ENCODE data around the gene GPR55.

GPR55 gene

DNA sequence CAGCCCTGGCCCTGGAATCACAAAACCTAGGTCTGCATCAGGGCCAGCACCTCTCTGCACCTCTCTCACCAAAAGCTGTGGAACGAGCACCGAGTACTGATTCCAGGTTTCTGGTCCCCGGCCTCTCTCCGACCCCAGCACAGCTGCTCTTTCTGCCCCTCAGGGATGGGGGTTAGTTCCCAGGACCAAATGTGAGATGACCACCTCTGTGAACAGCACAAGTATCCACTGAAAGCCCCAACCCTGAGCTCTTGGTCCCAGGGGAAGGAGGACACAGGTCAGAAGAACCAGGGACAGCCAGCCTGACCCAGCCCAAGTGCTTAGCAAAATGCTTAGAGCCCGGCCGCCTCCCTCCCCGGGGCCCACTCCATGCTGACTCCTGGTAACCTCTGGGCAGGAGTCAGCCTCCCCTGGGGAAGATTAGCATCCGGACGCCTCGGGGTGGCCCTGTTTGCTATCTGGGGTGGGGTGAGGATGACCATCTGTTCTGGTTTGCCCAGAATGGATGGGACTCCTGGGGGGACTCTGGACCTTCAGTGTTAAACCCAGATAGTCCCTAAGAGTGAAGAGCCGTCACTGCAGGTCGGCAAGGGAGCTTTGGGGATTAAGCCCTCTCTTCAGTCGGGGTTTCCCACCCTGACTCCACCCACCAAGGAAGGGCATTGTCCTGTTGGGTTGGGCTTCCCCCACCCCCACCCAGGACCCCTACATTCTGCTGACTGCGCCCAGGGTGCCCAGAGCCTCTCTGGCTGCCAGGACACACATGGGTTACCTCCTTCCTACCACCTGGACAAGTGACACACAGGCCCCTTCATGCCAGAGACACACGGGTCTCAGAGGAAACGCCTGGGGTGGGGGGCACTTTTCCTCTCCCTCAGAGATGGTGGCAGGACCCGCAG, 9.4 kb upstream of the GPR55 start:
- peaks cover 2% of the 10 kb centered on the region for H3K36me3 Mint-ChIP-seq
- no peak for DNase-seq (ENCODE audit: low spot score in 2 of 2)
- ATAC-seq (ENCODE audit: low read depth): no peak
- H3K27me3 Mint-ChIP-seq: peaks cover 4% of the 10 kb centered on the region
- H3K9me3 Mint-ChIP-seq: peaks cover 6% of the 10 kb centered on the region
- no peak overlapping the region for H3K4me3 Mint-ChIP-seq
- H3K4me1 Mint-ChIP-seq: no peaks in the 10 kb centered on the region
- no peak overlapping the region for H3K27ac Mint-ChIP-seq

DNA sequence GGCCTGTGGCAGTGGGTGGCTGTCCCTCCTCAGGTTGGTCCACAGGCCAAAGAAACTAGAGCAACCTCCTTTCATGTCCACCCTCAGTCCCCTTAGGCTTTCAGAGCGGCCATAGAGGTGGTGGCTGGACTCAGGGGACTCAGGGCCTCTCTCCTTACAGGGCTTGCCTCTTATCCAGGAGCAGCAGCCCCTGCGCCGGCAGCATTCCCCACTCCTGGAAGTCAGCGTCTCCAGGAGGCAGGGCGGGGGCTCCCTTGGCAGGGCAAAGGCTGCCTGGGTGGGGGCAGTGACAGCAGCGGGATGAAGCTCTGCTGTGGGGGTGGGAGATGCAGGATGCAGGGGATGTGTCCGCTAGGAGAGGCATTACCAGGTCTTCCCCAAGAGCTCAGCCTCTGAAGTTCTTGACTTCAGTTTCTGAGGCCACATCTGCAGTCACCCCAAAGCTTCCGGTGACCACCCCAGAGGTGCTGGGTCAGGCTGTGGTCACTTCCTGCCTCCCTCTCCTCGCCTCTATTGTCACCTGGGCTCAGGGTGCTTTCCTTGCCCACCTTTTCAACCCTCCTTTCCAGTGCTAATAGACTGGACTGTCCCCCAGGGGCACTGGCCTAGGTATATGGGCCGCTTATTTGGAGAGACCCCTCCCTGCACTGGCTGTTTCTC, 8.6 kb upstream of the GPR55 start:
- Mint-ChIP-seq H3K4me3 (no peak overlapping the region), H3K27ac (no peak overlapping the region)
- DNase-seq (ENCODE audit: low spot score in 2 of 2): no peak

DNA sequence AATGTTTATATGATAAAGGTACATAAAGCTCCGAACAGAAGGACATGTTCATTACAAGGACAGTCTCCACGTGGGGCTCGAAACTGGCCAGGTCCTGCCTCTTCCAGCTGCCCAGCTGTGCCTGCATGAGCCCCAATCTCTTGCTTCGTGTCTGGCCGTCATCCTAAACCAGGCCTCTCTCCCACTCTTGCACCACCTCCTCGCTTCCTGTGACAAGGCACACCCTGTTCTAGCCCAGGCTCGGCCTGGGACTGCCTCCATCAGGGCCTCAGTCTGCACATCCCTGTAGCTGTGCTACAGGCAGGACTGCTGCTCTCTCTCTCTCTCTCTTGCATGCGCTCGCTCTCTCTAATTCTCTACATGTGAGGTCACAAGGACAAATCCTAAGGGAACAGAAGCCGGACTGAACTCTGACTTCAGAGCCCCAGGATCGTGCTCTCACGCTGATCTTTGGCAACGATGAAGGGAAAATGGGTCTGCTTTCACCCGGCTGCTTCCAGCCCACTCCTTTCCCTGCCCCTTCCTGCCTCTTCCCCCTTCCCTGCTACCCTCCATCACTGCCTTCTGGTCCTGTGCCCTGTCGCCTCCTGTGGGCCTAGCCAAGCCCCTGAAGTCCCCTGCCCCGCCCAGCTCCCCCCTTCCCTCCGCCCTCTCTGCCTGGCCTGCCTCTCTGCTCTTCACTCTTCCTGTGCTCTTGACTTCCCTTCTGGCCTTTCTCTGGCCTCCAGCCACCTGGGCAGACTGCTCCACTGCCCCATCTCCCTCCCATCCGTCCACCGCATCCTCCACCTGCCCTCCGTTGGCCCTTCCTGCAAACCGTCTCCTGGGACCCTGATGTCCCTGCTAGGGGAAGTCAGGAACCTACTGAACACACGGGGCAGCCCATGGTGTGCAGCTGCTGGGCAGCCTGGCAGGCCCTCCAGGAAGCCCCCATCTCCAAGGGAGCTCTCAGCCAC, 7.8 kb upstream of the GPR55 start:
- H3K36me3 Mint-ChIP-seq: peaks cover 2% of the 10 kb centered on the region
- H3K9me3 Mint-ChIP-seq: peaks cover 6% of the 10 kb centered on the region
- no peak overlapping the region for H3K27ac Mint-ChIP-seq
- peaks cover 4% of the 10 kb centered on the region for H3K27me3 Mint-ChIP-seq
- DNase-seq (ENCODE audit: low spot score in 2 of 2) (no peak), ATAC-seq (ENCODE audit: low read depth) (no peak)
- H3K4me3 Mint-ChIP-seq: no peak overlapping the region
- H3K4me1 Mint-ChIP-seq: no peaks in the 10 kb centered on the region

More for the DNA sequence above, 8.6 kb upstream of the GPR55 start:
- ATAC-seq (ENCODE audit: low read depth): no peak
- Mint-ChIP-seq H3K36me3 (peaks cover 2% of the 10 kb centered on the region), H3K9me3 (peaks cover 6% of the 10 kb centered on the region), H3K4me1 (no peaks in the 10 kb centered on the region), H3K27me3 (peaks cover 4% of the 10 kb centered on the region)

GRCh38 chr2:230931556-230932231, 6.7 kb upstream of the GPR55 start:
- no peak for DNase-seq (ENCODE audit: low spot score in 2 of 2)
- no peaks in the 10 kb centered on the region for H3K4me1 Mint-ChIP-seq
- no peak for ATAC-seq (ENCODE audit: low read depth)
- H3K4me3 Mint-ChIP-seq: no peak overlapping the region
- no peak overlapping the region for H3K27ac Mint-ChIP-seq
- H3K9me3 Mint-ChIP-seq: peaks cover 6% of the 10 kb centered on the region
- H3K36me3 Mint-ChIP-seq: peaks cover 2% of the 10 kb centered on the region
- peaks cover 4% of the 10 kb centered on the region for H3K27me3 Mint-ChIP-seq

DNA sequence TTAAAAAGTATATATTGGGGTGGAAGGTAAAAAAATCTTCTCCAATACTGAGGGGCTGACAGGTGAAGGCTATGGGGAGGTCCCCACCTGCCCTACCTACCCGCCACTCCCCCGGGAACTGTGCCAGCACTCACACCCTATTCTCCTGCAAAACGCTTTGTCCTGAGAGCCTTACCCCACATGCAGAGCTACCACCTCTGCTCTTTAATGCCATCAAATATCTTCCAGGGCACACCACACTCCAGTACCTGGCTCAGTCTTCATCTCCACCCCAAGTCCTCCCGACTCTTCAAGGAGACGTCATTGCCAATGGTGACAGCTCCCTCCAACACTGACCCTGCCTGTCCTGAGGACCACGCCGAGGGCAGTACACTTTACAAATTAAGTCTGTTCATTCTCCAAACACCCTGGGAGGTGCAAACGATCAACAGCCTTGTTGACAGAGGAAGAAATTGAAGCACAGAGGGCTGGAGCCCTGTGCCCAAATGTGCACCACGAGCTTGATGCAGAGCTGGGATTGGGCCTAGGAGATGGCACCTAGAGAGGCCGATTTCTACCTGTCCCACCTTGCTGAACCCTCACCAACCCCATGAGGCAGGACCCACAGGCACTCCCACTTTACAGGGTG, 6.0 kb upstream of the GPR55 start:
- ATAC-seq (ENCODE audit: low read depth) (no peak), DNase-seq (ENCODE audit: low spot score in 2 of 2) (no peak)
- Mint-ChIP-seq H3K4me3 (no peak overlapping the region), H3K27ac (no peak overlapping the region), H3K9me3 (peaks cover 6% of the 10 kb centered on the region), H3K27me3 (peaks cover 4% of the 10 kb centered on the region), H3K36me3 (peaks cover 2% of the 10 kb centered on the region), H3K4me1 (no peaks in the 10 kb centered on the region)

DNA sequence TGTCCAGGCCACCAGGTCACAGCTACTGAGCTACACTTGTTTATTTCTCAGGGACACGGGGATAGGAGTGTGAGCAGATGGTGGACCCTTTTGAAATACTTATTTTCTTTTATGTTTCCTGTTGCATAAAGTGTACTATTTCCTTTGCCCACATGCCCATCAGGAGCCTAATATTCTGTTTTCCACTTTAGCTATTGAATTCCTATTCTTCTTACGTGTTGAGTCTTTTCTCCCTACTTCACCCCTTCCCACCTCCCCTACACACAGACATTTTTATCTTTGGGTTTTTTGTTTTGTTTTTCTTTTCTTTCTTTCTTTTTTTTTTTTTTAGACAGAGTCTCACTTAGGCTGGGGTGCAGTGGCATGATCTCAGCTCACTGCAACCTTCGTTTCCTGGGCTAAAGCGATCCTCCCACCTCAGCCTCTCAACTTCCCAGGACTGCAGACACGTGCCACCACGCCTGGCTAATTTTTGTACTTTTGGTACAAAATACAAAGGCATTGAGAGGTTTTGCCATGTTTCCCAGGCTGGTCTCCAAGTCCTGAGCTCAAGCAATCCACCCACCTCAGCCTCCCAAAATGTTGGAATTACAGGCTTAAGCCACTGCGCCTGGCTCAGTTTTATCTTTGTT, 5.2 kb upstream of the GPR55 start:
- Mint-ChIP-seq H3K27ac (no peak overlapping the region), H3K9me3 (no peaks in the 10 kb centered on the region), H3K4me1 (peaks cover 3% of the 10 kb centered on the region), H3K36me3 (no peaks in the 10 kb centered on the region), H3K27me3 (peaks cover 2% of the 10 kb centered on the region), H3K4me3 (no peak overlapping the region)
- ATAC-seq (ENCODE audit: low read depth) (no peak), DNase-seq (ENCODE audit: low spot score in 2 of 2) (no peak)

- ATAC-seq (ENCODE audit: low read depth): no peak
- Mint-ChIP-seq H3K27ac (no peak overlapping the region), H3K9me3 (no peaks in the 10 kb centered on the region), H3K4me1 (peaks cover 9% of the 10 kb centered on the region), H3K36me3 (no peaks in the 10 kb centered on the region), H3K27me3 (peaks cover 2% of the 10 kb centered on the region), H3K4me3 (no peak overlapping the region)
- no peak for DNase-seq (ENCODE audit: low spot score in 2 of 2)
Observed at GRCh38 chr2:230929381-230930148, 4.5 kb upstream of the GPR55 start.

DNA sequence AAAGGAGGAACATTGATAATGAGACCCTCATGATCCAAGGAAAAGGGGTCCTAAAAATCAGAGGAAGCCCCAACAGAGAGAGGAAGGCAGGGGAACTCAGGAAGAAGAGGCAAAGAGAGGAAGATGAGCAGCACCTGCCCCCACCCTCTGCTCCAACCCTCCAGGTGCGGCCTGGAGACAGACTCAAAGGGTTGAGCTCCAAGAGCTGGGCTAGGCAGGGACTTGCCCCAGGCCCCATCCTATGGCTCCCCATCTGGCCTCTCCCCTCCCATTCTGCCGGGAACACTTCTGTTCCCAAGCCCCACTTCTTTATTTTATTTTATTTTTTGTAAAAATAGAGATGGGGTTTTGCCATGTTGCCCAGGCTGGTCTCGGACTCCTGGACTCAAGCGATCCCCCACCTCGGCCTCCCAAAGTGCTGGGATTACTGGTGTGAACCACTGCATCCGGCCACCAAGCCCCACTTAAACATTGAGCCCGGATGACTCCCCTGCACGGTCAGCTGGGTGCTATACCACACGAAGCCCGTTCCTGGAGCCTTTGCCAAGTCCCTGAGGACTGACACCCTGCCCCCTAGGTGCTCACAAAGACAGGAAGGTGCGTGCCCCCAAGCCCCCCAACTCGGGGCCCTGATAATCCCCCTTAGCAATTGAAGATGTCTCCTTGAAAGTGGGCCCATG, 3.8 kb upstream of the GPR55 start:
- no peaks in the 10 kb centered on the region for H3K9me3 Mint-ChIP-seq
- DNase-seq (ENCODE audit: low spot score in 2 of 2) (no peak), ATAC-seq (ENCODE audit: low read depth) (no peak)
- peaks cover 2% of the 10 kb centered on the region for H3K27me3 Mint-ChIP-seq
- no peak overlapping the region for H3K27ac Mint-ChIP-seq
- peaks cover 13% of the 10 kb centered on the region for H3K4me1 Mint-ChIP-seq
- no peaks in the 10 kb centered on the region for H3K36me3 Mint-ChIP-seq
- H3K4me3 Mint-ChIP-seq: no peak overlapping the region

GRCh38 chr2:230927711-230928341, 2.8 kb upstream of the GPR55 start:
- peaks cover 1% of the 10 kb centered on the region for H3K36me3 Mint-ChIP-seq
- peaks cover 23% of the 10 kb centered on the region for H3K4me1 Mint-ChIP-seq
- ATAC-seq (ENCODE audit: low read depth): no peak
- no peaks in the 10 kb centered on the region for H3K9me3 Mint-ChIP-seq
- no peak for DNase-seq (ENCODE audit: low spot score in 2 of 2)
- no peak overlapping the region for H3K27ac Mint-ChIP-seq
- H3K27me3 Mint-ChIP-seq: no peaks in the 10 kb centered on the region
- no peak overlapping the region for H3K4me3 Mint-ChIP-seq

- H3K4me1 Mint-ChIP-seq: peaks cover 29% of the 10 kb centered on the region
Observed at GRCh38 chr2:230925879-230926765, 1.1 kb upstream of the GPR55 start.

GRCh38 chr2:230925443-230925878, 419 bp upstream of the GPR55 start:
- peak overlapping the region; percentile 48 for H3K27ac Mint-ChIP-seq

More at GRCh38 chr2:230925879-230926765, 1.1 kb upstream of the GPR55 start:
- Mint-ChIP-seq H3K27ac (peak overlapping the region; percentile 48), H3K9me3 (no peaks in the 10 kb centered on the region), H3K36me3 (peaks cover 1% of the 10 kb centered on the region), H3K4me3 (no peak overlapping the region), H3K27me3 (no peaks in the 10 kb centered on the region)
- ATAC-seq (ENCODE audit: low read depth): no peak
- DNase-seq (ENCODE audit: low spot score in 2 of 2): no peak

More at GRCh38 chr2:230925443-230925878, 419 bp upstream of the GPR55 start:
- H3K4me1 Mint-ChIP-seq: peaks cover 29% of the 10 kb centered on the region
- no peaks in the 10 kb centered on the region for H3K27me3 Mint-ChIP-seq
- peak overlapping the region; percentile 94 for H3K4me3 Mint-ChIP-seq
- no peaks in the 10 kb centered on the region for H3K9me3 Mint-ChIP-seq
- DNase-seq (ENCODE audit: low spot score in 2 of 2) (no peak), ATAC-seq (ENCODE audit: low read depth) (no peak)
- peaks cover 1% of the 10 kb centered on the region for H3K36me3 Mint-ChIP-seq
